ENCODE data around the gene HOXA5.

Gene HOXA5

GRCh38 chr7:27101171-27101956 lies 42.1 kb downstream of the HOXA5 start:
- H3K36me3 ChIP-seq = no peaks in the 10 kb centered on the region
- DNase-seq = no peak
- TF ChIP-seq CTCF (IDR thresholded peaks at IDR 0.05; ENCODE audit: low read depth, low read length) = no peak
- H3K9me3 ChIP-seq = no peaks in the 10 kb centered on the region; the same call in 1 of the 2 replicates
- H3K4me1 ChIP-seq = no peaks in the 10 kb centered on the region
- H3K27me3 ChIP-seq = peaks cover 100% of the 10 kb centered on the region
- H3K4me3 ChIP-seq (ENCODE audit: low read depth, low read length) = no peak overlapping the region

- no peak for DNase-seq
- no peak for TF ChIP-seq CTCF (IDR thresholded peaks at IDR 0.05; ENCODE audit: low read depth, low read length)
- no peaks in the 10 kb centered on the region for H3K4me1 ChIP-seq
- H3K27me3 ChIP-seq = peaks cover 99% of the 10 kb centered on the region
- no peaks in the 10 kb centered on the region; the same call in 1 of the 2 replicates for H3K9me3 ChIP-seq
- no peaks in the 10 kb centered on the region for H3K36me3 ChIP-seq
- H3K4me3 ChIP-seq (ENCODE audit: low read depth, low read length) = no peak overlapping the region
Observed at GRCh38 chr7:27100694-27101170, 42.7 kb downstream of the HOXA5 start.

- DNase-seq = no peak
- H3K4me1 ChIP-seq = no peaks in the 10 kb centered on the region
- H3K4me3 ChIP-seq (ENCODE audit: low read depth, low read length) = no peak overlapping the region
- H3K36me3 ChIP-seq = no peaks in the 10 kb centered on the region
- peaks cover 99% of the 10 kb centered on the region for H3K27me3 ChIP-seq
- no peak for TF ChIP-seq CTCF (IDR thresholded peaks at IDR 0.05; ENCODE audit: low read depth, low read length)
- no peaks in the 10 kb centered on the region; the same call in 1 of the 2 replicates for H3K9me3 ChIP-seq
Observed at GRCh38 chr7:27099453-27100370, 43.8 kb downstream of the HOXA5 start.

- Histone ChIP-seq H3K36me3 (no peaks in the 10 kb centered on the region), H3K27me3 (peaks cover 99% of the 10 kb centered on the region), H3K4me1 (no peaks in the 10 kb centered on the region), H3K9me3 (no peaks in the 10 kb centered on the region; the same call in 1 of the 2 replicates), H3K4me3 (ENCODE audit: low read depth, low read length) (no peak overlapping the region)
- no peak for TF ChIP-seq CTCF (IDR thresholded peaks at IDR 0.05; ENCODE audit: low read depth, low read length)
- no peak for DNase-seq
Observed at GRCh38 chr7:27098578-27099451, 44.7 kb downstream of the HOXA5 start.

- no peak for DNase-seq
- H3K36me3 ChIP-seq = no peaks in the 10 kb centered on the region
- no peak overlapping the region for H3K4me3 ChIP-seq (ENCODE audit: low read depth, low read length)
Observed at GRCh38 chr7:27097686-27098577, 45.5 kb downstream of the HOXA5 start.

More at GRCh38 chr7:27097686-27098577, 45.5 kb downstream of the HOXA5 start:
- Histone ChIP-seq H3K27me3 (peaks cover 99% of the 10 kb centered on the region), H3K9me3 (no peaks in the 10 kb centered on the region; the same call in 1 of the 2 replicates), H3K4me1 (no peaks in the 10 kb centered on the region)
- TF ChIP-seq CTCF (IDR thresholded peaks at IDR 0.05; ENCODE audit: low read depth, low read length) = no peak
